AG09309 (cell line): ENCODE results near the gene SLC39A10.
A peak's percentile ranks its signal among the peaks of the same experiment; 100 is the strongest.
"Not testable (repeated sequence)": the region's sequence is repeated elsewhere in the genome, so short reads cannot be mapped to it uniquely, and the experiment has no call there.

Experiments
- DNase-seq: peaks from one replicate; pipeline ENCODE4 v3.0.0-alpha.2; 2010; ENCODE audit warnings: low read depth
- H3K4me3 ChIP-seq: 2 replicates; pipeline ENCODE4 v1.5.1; 2011; ENCODE audit warnings: mild to moderate bottlenecking, low read depth, low read length, moderate library complexity; ENCODE audit not compliant: control insufficient read depth
- CTCF ChIP-seq: IDR thresholded peaks from 2 replicates; pipeline ENCODE4 v1.5.1; 2011; ENCODE audit warnings: mild to moderate bottlenecking, low read depth, low read length, inconsistent platforms; ENCODE audit not compliant: insufficient read depth, control insufficient read depth; ENCODE audit errors: missing control alignments

Gene SLC39A10

GRCh38 chr2:195659982-195660890 is 3.2 kb downstream of the SLC39A10 start:
- TF ChIP-seq CTCF, result peak; percentile 78
- DNase-seq, result peak; percentile 45
- peak overlapping the region; percentile 97; the same call in 1 of the 2 replicates for H3K4me3 ChIP-seq

- DNase-seq, result no peak
Observed at GRCh38 chr2:195662138-195662537, 5.1 kb downstream of the SLC39A10 start.

GRCh38 chr2:195663007-195663406 is 6.0 kb downstream of the SLC39A10 start:
- no peak for TF ChIP-seq CTCF
- DNase-seq, result no peak
- H3K4me3 ChIP-seq, result no peak overlapping the region

More at GRCh38 chr2:195662138-195662537, 5.1 kb downstream of the SLC39A10 start:
- H3K4me3 ChIP-seq, result no peak overlapping the region
- no peak for TF ChIP-seq CTCF

GRCh38 chr2:195664528-195664927 is 7.5 kb downstream of the SLC39A10 start:
- peak; percentile 8 for TF ChIP-seq CTCF
- H3K4me3 ChIP-seq, result no peak overlapping the region
- no peak for DNase-seq

GRCh38 chr2:195665153-195665552 is 8.1 kb downstream of the SLC39A10 start:
- not testable (repeated sequence) for H3K4me3 ChIP-seq, DNase-seq

GRCh38 chr2:195666113-195666712 is 9.2 kb downstream of the SLC39A10 start:
- no peak for TF ChIP-seq CTCF
- DNase-seq, result no peak
- no peak overlapping the region for H3K4me3 ChIP-seq

- no peak for TF ChIP-seq CTCF
- no peak for DNase-seq
- no peak overlapping the region for H3K4me3 ChIP-seq
Observed at GRCh38 chr2:195667974-195668373, 10.9 kb downstream of the SLC39A10 start.
